ENCODE results near the gene NCR1.
"Not testable (repeated sequence)": the region's sequence is repeated elsewhere in the genome, so short reads cannot be mapped to it uniquely, and the experiment has no call there.

Gene NCR1

GRCh38 chr19:54907899-54908298, 2.0 kb downstream of the NCR1 start:
- not testable (repeated sequence) for DNase-seq (ENCODE audit: low read depth)

- DNase-seq (ENCODE audit: low read depth): no peak
Measured at GRCh38 chr19:54916822-54917221, 10.9 kb downstream of the NCR1 start.

DNA sequence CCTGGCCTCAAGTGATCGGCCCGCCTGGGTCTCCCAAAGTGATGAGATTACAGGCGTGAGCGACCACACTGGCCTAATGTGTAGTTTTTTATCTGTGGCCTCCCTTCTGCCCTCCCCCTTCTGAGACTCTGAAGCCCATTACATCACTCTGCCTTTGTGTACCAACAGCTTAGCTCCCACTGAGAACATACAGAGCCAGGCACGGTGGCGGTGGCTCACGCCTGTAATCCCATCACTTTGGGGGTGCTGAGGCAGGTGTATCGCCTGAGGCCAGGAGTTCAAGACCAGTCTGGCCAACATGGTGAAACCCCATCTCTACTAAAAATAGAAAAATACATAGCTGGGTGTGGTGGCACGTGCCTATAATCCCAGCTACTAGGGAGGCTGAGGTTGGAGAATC, 12.6 kb downstream of the NCR1 start:
- no peak for DNase-seq (ENCODE audit: low read depth)

- DNase-seq (ENCODE audit: low read depth): not testable (repeated sequence)
Measured at GRCh38 chr19:54919646-54920563, 14.0 kb downstream of the NCR1 start.

DNA sequence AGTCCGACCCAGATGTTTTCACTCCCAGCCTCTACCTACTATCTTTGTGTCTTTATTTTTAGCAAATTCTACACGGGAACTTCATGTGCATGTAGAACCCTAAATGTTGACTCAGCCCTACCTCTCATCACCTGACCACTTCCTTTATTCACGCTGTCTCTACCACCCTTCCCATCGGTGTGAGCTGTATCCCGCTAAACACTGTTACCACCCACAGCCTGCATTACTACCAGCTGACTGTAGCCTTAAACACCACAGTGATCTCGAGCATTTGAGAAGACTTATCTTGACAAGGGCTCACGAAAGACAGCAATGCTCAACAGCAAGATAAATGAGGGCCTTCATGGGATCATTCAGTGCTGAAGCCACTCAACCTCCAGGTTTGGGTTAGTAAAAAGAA, 15.1 kb downstream of the NCR1 start:
- DNase-seq (ENCODE audit: low read depth): no peak

GRCh38 chr19:54923276-54923675, 17.3 kb downstream of the NCR1 start:
- DNase-seq (ENCODE audit: low read depth): no peak

DNA sequence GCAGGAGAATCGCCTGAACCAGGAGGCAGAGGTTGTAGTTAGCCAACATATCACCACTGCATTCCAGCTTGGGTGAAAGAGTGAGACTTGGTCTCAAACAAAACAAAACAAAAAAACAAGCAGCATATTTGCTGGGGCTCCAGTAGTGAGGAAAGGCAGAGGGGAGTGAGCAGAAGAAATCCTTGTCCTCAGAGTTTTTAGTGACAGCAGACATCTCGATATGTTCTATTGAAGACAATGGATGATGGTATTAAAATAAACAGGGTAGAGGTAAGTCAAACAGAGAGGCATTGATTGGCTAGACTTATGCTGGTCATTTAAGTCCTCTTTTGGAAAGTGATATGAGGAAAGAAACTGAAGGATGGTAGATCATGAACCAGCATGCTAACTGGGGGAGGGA, 22.4 kb downstream of the NCR1 start:
- DNase-seq (ENCODE audit: low read depth): no peak

GRCh38 chr19:54937926-54938325, 32.0 kb downstream of the NCR1 start:
- DNase-seq (ENCODE audit: low read depth): no peak

DNA sequence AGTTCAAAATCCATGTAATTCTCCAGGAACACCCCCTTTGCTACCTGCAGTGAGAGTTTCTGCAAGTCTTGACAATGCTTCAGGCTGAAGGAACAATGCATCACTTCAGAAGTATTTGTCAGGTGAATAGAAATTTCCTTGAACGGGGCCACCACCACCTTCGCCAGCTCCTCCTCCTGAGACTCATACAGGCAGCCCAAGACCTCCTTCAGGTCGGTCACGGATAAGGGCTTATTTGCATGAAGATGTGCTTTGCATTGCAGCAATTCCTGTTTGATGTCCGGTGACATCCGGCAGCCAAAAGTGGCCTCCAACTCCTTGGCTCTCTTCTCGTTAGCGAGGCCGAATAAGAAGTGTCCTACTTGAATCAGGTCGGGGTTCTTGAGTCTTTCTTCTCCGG, 33.0 kb downstream of the NCR1 start:
- no peak for DNase-seq (ENCODE audit: low read depth)

DNA sequence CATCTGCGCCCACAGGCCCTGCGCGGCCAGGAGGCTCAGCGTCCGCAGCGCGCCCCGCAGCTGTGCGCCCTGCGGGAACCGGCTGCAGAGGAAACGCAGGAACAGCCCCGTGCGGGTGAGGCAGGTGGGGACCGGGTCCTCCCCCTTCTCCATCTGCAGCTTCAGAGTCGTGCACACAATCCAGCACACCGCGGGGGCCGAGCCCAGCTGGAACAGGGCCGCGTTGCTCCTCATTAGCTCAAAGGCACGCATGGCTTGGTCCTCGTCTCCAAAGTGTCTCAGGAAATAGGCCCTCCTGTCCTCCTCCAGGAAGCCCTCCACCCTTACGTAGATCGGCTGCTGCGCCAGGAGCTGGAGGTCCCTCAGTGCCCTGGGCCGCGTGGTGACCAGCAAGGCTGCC, 33.6 kb downstream of the NCR1 start:
- not testable (repeated sequence) for DNase-seq (ENCODE audit: low read depth)

DNA sequence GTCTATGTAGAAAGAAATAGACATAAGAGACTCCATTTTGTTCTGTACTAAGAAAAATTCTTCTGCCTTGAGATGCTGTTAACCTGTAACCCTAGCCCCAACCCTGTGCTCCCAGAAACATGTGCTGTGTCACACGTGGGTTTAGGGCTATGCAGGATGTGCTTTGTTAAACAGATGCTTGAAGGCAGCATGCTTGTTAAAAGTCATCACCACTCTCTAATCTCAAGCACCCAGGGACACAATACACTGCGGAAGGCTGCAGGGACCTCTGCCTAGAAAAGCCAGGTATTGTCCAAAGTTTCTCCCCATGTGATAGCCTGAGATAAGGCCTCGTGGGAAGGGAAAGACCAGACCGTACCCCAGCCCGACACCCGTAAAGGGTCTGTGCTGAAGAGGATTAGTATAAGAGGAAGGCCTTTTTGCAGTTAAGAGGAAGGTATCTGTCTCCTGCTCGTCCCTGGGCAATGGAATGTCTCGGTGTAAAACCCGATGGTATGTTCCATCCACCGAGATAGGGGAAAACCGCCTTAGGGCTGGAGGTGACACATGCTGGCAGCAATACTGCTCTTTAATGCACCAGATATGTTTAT, 37.9 kb downstream of the NCR1 start:
- DNase-seq (ENCODE audit: low read depth): not testable (repeated sequence)

- DNase-seq (ENCODE audit: low read depth): no peak
Measured at GRCh38 chr19:54947381-54947780, 41.4 kb downstream of the NCR1 start, which contains the start of gene NLRP7. TSS of gene NLRP7 (minus strand) at chr19:54947530.

DNA sequence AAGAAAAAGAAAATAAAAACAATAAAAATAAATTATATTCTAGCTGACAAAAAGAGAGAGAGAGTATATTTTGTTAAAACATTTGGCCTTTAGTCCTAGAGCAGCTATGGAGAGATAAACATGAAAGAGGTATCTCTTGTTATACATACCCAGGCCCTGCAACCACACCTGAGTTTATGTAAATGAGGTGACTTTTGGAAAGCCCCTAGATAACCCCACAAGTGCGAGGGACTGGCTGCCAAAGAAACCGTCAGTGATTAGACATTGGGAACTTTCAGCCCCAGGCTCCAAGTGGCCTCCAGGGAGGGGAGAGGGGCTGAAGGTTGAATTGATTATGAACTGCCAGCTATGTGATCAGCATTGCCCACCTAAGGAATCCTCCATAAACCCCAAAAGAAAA, 43.5 kb downstream of the NCR1 start:
- DNase-seq (ENCODE audit: low read depth): no peak

DNA sequence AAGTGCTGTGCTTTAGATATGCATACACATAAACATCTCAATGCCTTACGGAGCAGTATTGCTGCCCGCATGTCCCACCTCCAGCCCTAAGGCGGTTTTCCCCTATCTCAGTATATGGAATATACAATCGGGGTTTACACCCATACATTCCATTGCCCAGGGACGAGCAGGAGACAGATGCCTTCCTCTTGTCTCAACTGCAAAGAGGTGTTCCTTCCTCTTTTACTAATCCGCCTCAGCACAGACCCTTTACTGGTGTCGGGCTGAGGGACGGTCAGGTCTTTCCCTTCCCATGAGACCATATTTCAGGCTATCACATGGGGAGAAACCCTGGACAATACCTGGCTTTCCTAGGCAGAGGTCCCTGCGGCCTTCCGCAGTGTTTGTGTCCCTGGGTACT, 44.6 kb downstream of the NCR1 start:
- DNase-seq (ENCODE audit: low read depth): not testable (repeated sequence)

GRCh38 chr19:54952591-54953344, 46.8 kb downstream of the NCR1 start:
- DNase-seq (ENCODE audit: low read depth): no peak

DNA sequence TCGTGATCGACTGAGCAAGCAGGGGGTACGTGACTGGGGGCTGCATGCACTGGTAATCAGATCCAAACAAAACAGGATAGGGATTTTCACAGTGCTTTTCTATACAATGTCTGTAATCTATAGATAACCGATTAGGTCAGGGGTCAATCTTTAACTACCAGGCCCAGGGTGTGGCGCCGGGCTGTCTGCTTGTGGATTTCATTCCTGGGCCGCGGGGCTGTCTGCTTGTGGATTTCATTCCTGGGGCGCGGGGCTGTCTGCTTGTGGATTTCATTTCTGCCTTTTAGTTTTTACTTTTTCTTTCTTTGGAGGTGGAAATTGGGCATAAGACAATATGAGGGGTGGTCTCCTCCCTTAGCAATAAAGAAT, 47.4 kb downstream of the NCR1 start:
- DNase-seq (ENCODE audit: low read depth): not testable (repeated sequence)

DNA sequence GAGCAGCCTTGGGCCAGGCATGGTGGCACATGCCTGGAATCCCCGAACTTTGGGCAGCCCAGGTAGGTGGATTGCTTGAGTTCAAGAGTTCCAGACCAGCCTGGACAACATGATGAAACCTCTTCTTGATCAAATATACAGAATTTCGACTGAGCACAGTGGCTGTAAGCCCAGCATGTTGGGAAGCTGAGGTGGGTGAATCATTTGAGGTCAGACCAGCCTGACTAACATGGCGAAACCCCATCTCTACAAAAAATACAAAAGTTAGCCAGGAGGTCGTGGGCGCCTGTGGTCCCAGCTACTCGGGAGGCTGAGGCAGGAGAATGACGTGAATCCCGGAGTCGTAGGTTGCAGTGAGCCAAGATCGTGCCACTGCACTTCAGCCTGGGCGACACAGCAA, 49.4 kb downstream of the NCR1 start:
- no peak for DNase-seq (ENCODE audit: low read depth)

DNA sequence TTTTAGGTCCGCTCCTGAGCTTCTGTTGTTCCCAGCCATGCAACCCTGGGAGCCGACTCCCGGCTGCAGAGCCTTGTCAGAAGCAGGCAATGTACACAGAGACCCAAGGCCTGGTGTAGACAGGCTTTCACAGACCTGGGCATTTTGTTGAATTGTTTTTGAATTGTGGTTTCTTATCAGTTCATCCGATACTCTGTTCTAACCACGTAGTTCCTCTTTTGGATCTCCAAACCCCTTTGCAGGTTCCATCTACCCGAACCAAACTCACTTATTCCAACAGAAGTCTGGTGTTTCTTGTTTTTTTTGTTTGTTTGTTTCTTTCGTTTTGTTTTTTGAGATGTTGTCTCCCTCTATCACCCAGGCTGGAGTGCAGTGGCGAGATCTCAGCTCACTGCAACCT, 53.9 kb downstream of the NCR1 start:
- DNase-seq (ENCODE audit: low read depth): no peak
